Spleen (tissue), 7 donors: ENCODE data around the gene CCDC88A.

Experiments
- CTCF ChIP-seq, 11 experiments: fragments of 200-600 bp in 7 of 11; fragments of 450-650 bp in 4 of 11; sonication (generic) in 4 of 11; IDR thresholded peaks in 8 of 11; conservative IDR thresholded peaks in 3 of 11; 1 replicate in 7 of 11; 2 replicates in 4 of 11; pipeline versions ENCODE4 v1.4.0 to v1.8.0; 2016 to 2021; ENCODE audit warnings: antibody characterized with exemption in 11 of 11, inconsistent platforms in 4 of 11, mild to moderate bottlenecking in 1 of 11
- POLR2A ChIP-seq, 3 donors: fragments of 450-650 bp; IDR thresholded peaks; one replicate each; pipeline ENCODE4 v1.5.1; 2017; ENCODE audit warnings: antibody characterized with exemption in 3 of 3, mild to moderate bottlenecking in 1 of 3
- donor health status: DM: no; HTN: no; CAD: no; lungs with moderate emphysema.
- donor health status: DM: no; HTN: no; CAD: no.
- donor health status: DM: no; HTN: no; CAD: no.

- TF ChIP-seq CTCF (IDR thresholded peaks at IDR 0.05 in 8 of 11, conservative IDR thresholded peaks at IDR 0.05 in 3 of 11) (no peak), POLR2A (IDR thresholded peaks at IDR 0.05) (no peak)
Observed at GRCh38 chr2:55334728-55335127, 84.9 kb downstream of the CCDC88A start.
